Measurements from ENCODE around the gene ATAD3B.
"Not testable (repeated sequence)": the region's sequence is repeated elsewhere in the genome, so short reads cannot be mapped to it uniquely, and the experiment has no call there.

DNA sequence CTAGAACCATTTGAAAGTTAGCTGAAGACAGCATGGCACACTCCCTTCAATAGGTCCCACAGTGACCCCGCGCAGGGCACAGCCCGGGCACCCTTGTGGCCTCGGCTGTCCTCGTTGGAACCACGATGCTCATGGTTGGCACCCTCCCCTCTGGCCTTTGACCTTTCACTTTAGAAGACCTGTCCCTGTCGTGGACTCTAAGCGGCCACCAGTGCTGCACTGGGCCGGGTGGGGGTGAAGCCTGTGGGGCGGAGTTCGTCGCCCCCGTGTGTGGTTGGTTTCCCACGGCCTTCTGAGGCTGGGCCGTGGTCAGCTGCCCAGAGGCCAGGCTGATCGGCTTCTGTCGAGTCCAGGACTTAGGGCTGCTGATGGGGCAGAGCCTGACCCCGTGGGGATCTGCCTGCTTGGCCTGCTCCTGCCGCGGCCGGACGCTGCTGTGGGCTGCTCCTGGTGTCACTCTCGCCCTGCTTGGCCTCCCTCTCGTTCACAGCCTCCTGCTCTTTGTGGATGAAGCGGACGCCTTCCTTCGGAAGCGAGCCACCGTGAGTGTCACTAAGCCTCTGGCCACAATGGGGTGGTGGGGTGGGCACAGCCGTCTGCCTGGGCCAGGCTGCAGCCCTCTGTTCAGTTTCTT is 53.3 kb downstream of the ATAD3B start:
- TF ChIP-seq, protein P1, sequence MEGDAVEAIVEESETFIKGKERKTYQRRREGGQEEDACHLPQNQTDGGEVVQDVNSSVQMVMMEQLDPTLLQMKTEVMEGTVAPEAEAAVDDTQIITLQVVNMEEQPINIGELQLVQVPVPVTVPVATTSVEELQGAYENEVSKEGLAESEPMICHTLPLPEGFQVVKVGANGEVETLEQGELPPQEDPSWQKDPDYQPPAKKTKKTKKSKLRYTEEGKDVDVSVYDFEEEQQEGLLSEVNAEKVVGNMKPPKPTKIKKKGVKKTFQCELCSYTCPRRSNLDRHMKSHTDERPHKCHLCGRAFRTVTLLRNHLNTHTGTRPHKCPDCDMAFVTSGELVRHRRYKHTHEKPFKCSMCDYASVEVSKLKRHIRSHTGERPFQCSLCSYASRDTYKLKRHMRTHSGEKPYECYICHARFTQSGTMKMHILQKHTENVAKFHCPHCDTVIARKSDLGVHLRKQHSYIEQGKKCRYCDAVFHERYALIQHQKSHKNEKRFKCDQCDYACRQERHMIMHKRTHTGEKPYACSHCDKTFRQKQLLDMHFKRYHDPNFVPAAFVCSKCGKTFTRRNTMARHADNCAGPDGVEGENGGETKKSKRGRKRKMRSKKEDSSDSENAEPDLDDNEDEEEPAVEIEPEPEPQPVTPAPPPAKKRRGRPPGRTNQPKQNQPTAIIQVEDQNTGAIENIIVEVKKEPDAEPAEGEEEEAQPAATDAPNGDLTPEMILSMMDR (IDR thresholded peaks at IDR 0.05; ENCODE audit: insufficient read depth, low read length, poor library complexity, severe bottlenecking): not testable (repeated sequence)
- TF ChIP-seq EZH2phosphoT487 (conservative IDR thresholded peaks at IDR 0.05; ENCODE audit: low read length): not testable (repeated sequence)
